Activated CD8-positive, alpha-beta memory T cell treated with anti-CD3 and anti-CD28 coated beads, Interleukin-2, amount 10 ng/mL, durations not matched to agents 7 days and 5 days (primary cell): ENCODE results near the gene LHPP. TPM values are rescaled to one million over a fixed set of nuclear protein-coding genes. Genes with fewer than 3 reads are reported as not detected.
"Not testable (repeated sequence)": the region's sequence is repeated elsewhere in the genome, so short reads cannot be mapped to it uniquely, and the experiment has no call there.

Source experiments
- ATAC-seq: fragments of 150-1000 bp; cut with Tn5 transposase; one replicate; pipeline ENCODE4 v1.10.0; 2021; ENCODE audit warnings: moderate library complexity
- CTCF ChIA-PET: fragments of 350-600 bp; sonication (Branson Sonifier 250); formaldehyde crosslinking; loops from one replicate; lab custom pipeline; 2021; ENCODE audit warnings: antibody characterized with exemption; lab: Charles Lee
- DNase-seq: peaks from one replicate; pipeline ENCODE4 v3.0.0-alpha.2; 2020
- H3K27ac Mint-ChIP-seq: one replicate; pipeline ENCODE4 v1.8.0; 2021; ENCODE audit warnings: mild to moderate bottlenecking, mixed read lengths
- H3K27me3 Mint-ChIP-seq: one replicate; pipeline ENCODE4 v1.8.0; 2021; ENCODE audit warnings: mixed read lengths
- H3K36me3 Mint-ChIP-seq: one replicate; pipeline ENCODE4 v1.8.0; 2021; ENCODE audit warnings: mild to moderate bottlenecking, mixed read lengths
- H3K4me1 Mint-ChIP-seq: one replicate; pipeline ENCODE4 v1.8.0; 2021; ENCODE audit warnings: mixed read lengths
- H3K4me3 Mint-ChIP-seq: one replicate; pipeline ENCODE4 v1.8.0; 2021; ENCODE audit warnings: mild to moderate bottlenecking, moderate library complexity, mixed read lengths
- H3K9me3 Mint-ChIP-seq: one replicate; pipeline ENCODE4 v1.8.0; 2022; ENCODE audit warnings: low read depth, mixed read lengths
- total RNA-seq, 2 experiments: library from RNA; stranded (reverse); gene quantifications; one replicate each; pipeline ENCODE4 v1.2.3, GENCODE V29; 2021

The LHPP gene
- total RNA-seq, 2 experiments from 2014 or later, result 10.6 to 16.7 TPM

GRCh38 chr10:124546957-124547646 lies 85.5 kb downstream of the LHPP start:
- H3K36me3 Mint-ChIP-seq, result no peaks in the 10 kb centered on the region
- ATAC-seq (no peak), DNase-seq (no peak)
- H3K27ac Mint-ChIP-seq, result no peak overlapping the region
- CTCF ChIA-PET, result no interaction called here
- no peak overlapping the region for H3K4me3 Mint-ChIP-seq
- no peaks in the 10 kb centered on the region for H3K27me3 Mint-ChIP-seq
- H3K9me3 Mint-ChIP-seq, result no peaks in the 10 kb centered on the region
- H3K4me1 Mint-ChIP-seq, result peaks cover 8% of the 10 kb centered on the region

GRCh38 chr10:124547647-124548168 lies 86.1 kb downstream of the LHPP start:
- H3K4me3 Mint-ChIP-seq, result no peak overlapping the region
- CTCF ChIA-PET, result no interaction called here
- H3K4me1 Mint-ChIP-seq, result peaks cover 8% of the 10 kb centered on the region
- no peaks in the 10 kb centered on the region for H3K27me3 Mint-ChIP-seq
- no peak for DNase-seq
- no peak for ATAC-seq
- no peaks in the 10 kb centered on the region for H3K36me3 Mint-ChIP-seq
- no peaks in the 10 kb centered on the region for H3K9me3 Mint-ChIP-seq
- H3K27ac Mint-ChIP-seq, result no peak overlapping the region

- H3K27me3 Mint-ChIP-seq, H3K9me3 Mint-ChIP-seq, DNase-seq, H3K4me3 Mint-ChIP-seq, H3K36me3 Mint-ChIP-seq, H3K27ac Mint-ChIP-seq, CTCF ChIA-PET, ATAC-seq, H3K4me1 Mint-ChIP-seq: not testable (repeated sequence)
Observed at GRCh38 chr10:124549171-124549570, 87.5 kb downstream of the LHPP start.

- H3K36me3 Mint-ChIP-seq, result no peaks in the 10 kb centered on the region
- H3K4me1 Mint-ChIP-seq, result peaks cover 3% of the 10 kb centered on the region
- CTCF ChIA-PET, result no interaction called here
- no peak overlapping the region for H3K4me3 Mint-ChIP-seq
- no peaks in the 10 kb centered on the region for H3K27me3 Mint-ChIP-seq
- H3K27ac Mint-ChIP-seq, result no peak overlapping the region
- DNase-seq (no peak), ATAC-seq (no peak)
- no peaks in the 10 kb centered on the region for H3K9me3 Mint-ChIP-seq
Observed at GRCh38 chr10:124550293-124551034, 88.8 kb downstream of the LHPP start.

DNA sequence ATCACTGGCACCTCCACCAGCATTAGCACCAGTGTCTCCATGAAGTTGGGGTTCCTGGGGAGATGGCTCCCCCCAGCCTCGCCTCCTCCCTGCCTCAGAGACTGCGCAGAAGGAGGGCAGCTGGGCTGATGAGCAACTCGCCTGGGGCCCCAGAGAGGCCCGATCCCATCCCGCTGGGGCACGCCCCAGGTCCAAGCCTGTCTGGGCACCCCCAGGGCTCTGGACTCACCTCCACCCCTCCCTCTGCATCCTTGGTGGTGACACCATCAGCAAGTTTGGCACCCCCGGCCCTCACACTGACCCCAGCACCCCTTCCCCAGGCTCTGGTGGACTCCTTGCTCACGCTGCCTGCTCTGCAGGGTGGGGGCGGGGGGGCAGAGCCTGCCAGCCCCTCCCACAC lies 89.5 kb downstream of the LHPP start:
- Mint-ChIP-seq H3K27ac (no peak overlapping the region), H3K4me1 (no peaks in the 10 kb centered on the region), H3K36me3 (no peaks in the 10 kb centered on the region), H3K27me3 (no peaks in the 10 kb centered on the region), H3K4me3 (no peak overlapping the region), H3K9me3 (no peaks in the 10 kb centered on the region)
- CTCF ChIA-PET, result no interaction called here
- DNase-seq (no peak), ATAC-seq (no peak)

DNA sequence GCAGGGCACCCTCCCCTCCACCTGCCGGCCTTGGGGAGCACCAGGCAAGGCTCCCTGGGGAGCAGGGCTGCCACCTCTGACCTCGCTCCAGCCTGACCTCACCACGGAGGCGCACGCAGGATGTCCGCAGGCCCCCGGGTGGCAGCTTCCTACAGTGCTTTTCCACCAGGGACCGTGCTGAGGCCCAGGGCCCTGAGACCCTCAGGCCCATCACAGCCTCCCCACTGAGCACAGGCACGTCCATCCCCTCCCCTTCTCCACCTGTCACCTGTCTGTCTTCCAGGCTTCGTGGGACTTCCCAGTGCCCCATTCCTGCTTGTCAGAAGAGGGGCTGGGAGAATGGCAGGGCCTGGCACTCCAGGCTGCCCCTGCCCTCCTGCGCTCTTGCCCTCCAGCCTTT lies 90.1 kb downstream of the LHPP start:
- H3K4me3 Mint-ChIP-seq, result no peak overlapping the region
- no peaks in the 10 kb centered on the region for H3K27me3 Mint-ChIP-seq
- no peak for ATAC-seq
- H3K9me3 Mint-ChIP-seq, result no peaks in the 10 kb centered on the region
- CTCF ChIA-PET, result no interaction called here
- H3K4me1 Mint-ChIP-seq, result no peaks in the 10 kb centered on the region
- DNase-seq, result no peak
- H3K27ac Mint-ChIP-seq, result no peak overlapping the region
- H3K36me3 Mint-ChIP-seq, result no peaks in the 10 kb centered on the region

- CTCF ChIA-PET, result interaction anchor here (1.0 kb wide), 1 partner anchor 12 kb away, joined by 6 read pairs; no protein-coding TSS in a partner anchor
- no peak for ATAC-seq
- DNase-seq, result no peak
- Mint-ChIP-seq H3K4me3 (no peak overlapping the region), H3K27me3 (no peaks in the 10 kb centered on the region), H3K27ac (no peak overlapping the region), H3K36me3 (no peaks in the 10 kb centered on the region), H3K9me3 (no peaks in the 10 kb centered on the region), H3K4me1 (no peaks in the 10 kb centered on the region)
Observed at GRCh38 chr10:124552691-124553276, 91.2 kb downstream of the LHPP start.

DNA sequence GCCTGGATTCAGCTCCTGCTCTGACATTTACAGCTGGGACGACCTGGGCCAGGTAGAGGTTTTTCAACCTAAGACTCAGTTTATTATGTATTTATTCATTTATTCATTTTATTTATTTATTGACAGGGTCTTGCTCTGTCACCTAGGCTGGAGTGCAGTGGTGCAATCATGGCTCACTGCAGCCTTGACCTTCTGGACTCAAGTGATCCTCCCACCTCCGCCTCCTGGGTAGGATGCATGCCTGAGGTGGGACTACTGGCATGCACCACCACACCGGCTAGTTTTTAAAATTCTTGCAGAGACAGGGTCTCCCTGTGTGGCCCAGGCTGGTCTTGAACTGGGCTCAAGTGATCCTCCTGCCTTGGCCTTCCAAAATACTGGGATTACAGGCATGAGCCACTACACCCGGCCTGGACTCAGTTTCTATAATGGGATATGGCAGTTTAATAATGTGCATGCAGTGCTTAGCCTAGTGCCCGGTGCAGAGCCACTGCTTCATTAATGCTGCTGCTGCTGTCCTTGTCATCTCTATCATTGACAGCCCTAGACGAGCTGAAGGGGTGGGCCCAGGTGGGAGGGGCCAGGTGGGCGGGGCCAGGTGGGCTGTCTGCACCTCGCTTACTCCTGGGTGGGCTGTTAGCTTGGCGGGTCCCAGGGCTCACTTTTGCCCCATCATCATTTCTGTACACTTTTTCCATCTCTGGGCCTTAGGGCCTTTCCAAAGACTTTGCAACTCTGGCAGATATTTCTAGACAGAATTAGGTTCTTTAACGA lies 92.6 kb downstream of the LHPP start:
- Mint-ChIP-seq H3K4me1 (no peaks in the 10 kb centered on the region), H3K27ac (no peak overlapping the region), H3K27me3 (no peaks in the 10 kb centered on the region), H3K4me3 (no peak overlapping the region), H3K36me3 (no peaks in the 10 kb centered on the region), H3K9me3 (no peaks in the 10 kb centered on the region)
- CTCF ChIA-PET, result no interaction called here
- DNase-seq (no peak), ATAC-seq (no peak)

DNA sequence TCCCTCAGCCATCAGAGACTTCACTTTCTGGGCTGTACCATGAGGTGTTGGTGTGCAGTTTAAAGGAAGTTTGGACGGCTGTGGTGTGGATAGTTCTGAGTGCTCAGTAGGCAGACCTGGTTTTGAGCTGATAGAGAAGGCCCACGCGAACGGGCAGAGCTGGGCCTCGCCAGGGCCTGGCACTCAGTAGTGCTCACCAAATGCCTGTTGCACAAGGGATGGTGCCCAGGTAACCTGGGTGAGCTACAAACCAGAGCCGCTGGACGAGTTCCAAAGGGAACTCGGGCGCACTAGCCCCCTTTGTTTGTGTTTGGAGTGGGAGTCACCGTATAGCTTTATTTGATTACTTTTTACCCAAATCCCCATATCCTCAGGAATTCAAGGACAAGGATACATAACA lies 95.5 kb downstream of the LHPP start:
- ATAC-seq (no peak), DNase-seq (no peak)
- CTCF ChIA-PET, result no interaction called here
- H3K27me3 Mint-ChIP-seq, result peaks cover under 1% of the 10 kb centered on the region
- no peaks in the 10 kb centered on the region for H3K36me3 Mint-ChIP-seq
- H3K9me3 Mint-ChIP-seq, result peaks cover 3% of the 10 kb centered on the region
- no peak overlapping the region for H3K4me3 Mint-ChIP-seq
- H3K27ac Mint-ChIP-seq, result no peak overlapping the region
- no peaks in the 10 kb centered on the region for H3K4me1 Mint-ChIP-seq

DNA sequence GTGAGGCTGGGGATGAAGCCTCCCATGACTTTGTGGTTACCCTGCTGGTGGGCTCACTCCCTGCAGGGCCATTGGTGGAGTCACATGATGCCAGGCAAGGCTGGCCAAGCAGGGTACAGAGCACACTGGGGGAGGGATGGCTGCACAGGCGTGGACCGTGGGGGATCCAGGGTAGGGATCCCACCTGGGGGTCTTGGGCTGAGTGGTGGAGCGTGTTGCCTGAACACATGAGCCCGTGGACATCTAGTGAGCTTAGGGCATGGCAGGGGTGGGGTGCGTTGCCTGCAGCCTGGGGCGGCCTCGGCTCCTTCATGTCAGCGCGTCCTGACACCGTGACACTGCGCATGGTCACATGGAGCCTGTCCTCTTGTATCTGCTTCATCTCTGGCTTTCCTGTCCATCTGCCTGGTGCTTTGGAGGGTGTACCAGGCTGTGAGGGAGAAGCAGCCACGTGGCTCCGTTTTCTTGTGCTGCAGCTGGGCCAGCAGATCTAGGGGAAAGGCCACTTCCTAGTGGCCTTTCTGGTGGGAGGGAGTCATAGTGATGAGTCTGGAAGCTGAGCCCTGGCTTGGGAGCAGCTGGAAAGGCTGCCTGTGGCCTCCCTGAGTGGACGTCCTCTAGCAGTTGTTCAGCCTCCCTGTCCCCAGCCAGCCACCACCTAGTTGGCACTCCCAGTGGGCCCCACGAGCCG lies 96.2 kb downstream of the LHPP start:
- no peak overlapping the region for H3K4me3 Mint-ChIP-seq
- CTCF ChIA-PET, result no interaction called here
- no peak for DNase-seq
- no peaks in the 10 kb centered on the region for H3K4me1 Mint-ChIP-seq
- no peak overlapping the region for H3K27ac Mint-ChIP-seq
- H3K36me3 Mint-ChIP-seq, result no peaks in the 10 kb centered on the region
- peaks cover 3% of the 10 kb centered on the region for H3K27me3 Mint-ChIP-seq
- H3K9me3 Mint-ChIP-seq, result peaks cover 3% of the 10 kb centered on the region
- no peak for ATAC-seq

DNA sequence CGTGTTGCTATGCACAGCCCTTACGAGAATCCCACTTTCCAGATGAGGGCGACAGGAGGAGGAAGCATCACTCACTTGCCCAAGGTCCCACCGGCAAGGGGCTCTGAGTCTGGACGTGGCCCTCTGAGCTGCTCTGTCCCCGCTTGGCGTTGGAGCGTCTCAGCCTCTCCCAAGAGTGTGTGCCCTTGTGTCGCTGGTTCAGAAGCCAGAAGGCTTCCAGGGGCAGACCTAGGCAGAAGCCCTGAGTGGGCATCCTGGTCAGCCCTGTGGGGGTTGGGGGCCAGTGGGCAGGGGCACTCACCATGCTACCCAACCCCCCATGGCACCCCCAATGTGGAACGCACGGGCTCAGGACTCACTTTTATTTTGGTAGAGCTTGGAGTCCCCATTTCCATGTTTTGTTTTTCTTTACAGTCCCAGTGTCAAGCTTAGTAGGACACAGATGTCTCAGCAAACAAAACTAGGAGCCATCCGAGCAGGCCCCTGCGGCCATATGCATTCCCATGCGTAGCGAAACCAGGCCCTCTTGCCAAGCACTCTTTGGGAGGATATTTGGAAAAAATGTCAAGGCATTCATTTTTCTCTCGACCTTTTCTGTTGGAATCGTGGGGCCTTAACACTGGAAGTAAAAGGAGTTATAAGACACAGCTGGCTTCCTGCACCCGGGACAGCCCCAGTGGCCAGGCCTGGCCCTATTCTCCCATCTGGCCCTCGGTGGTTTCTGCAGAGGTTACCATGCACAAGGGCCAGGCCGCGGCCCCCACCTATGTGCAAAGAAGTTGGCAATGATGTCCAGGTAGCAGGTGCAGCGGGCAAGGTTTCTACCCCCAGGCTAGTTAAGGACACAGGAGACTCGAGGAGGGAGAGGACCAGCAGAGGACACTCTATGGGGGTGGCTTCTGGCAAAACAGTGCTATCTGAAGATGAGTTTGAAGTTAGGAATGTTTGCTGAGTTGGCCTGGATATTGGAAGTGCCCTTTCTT lies 97.0 kb downstream of the LHPP start:
- ATAC-seq (no peak), DNase-seq (no peak)
- no peaks in the 10 kb centered on the region for H3K4me1 Mint-ChIP-seq
- H3K27ac Mint-ChIP-seq, result no peak overlapping the region
- H3K4me3 Mint-ChIP-seq, result no peak overlapping the region
- peaks cover 3% of the 10 kb centered on the region for H3K27me3 Mint-ChIP-seq
- peaks cover 3% of the 10 kb centered on the region for H3K9me3 Mint-ChIP-seq
- H3K36me3 Mint-ChIP-seq, result no peaks in the 10 kb centered on the region
- CTCF ChIA-PET, result no interaction called here
